GM19468 (cell line): Measurements from ENCODE around the gene ARHGAP45.
"Not testable (repeated sequence)": the region's sequence is repeated elsewhere in the genome, so short reads cannot be mapped to it uniquely, and the experiment has no call there.

Experiments used
- ATAC-seq: cut with Tn5 transposase; IDR thresholded peaks from one replicate; pipeline ENCODE4 v1.9.1; 2021; ENCODE audit warnings: mild to moderate bottlenecking, moderate library complexity, moderate number of reproducible peaks; ENCODE audit not compliant: unreplicated experiment; ENCODE audit errors: extremely low read depth

Gene ARHGAP45, protein sequence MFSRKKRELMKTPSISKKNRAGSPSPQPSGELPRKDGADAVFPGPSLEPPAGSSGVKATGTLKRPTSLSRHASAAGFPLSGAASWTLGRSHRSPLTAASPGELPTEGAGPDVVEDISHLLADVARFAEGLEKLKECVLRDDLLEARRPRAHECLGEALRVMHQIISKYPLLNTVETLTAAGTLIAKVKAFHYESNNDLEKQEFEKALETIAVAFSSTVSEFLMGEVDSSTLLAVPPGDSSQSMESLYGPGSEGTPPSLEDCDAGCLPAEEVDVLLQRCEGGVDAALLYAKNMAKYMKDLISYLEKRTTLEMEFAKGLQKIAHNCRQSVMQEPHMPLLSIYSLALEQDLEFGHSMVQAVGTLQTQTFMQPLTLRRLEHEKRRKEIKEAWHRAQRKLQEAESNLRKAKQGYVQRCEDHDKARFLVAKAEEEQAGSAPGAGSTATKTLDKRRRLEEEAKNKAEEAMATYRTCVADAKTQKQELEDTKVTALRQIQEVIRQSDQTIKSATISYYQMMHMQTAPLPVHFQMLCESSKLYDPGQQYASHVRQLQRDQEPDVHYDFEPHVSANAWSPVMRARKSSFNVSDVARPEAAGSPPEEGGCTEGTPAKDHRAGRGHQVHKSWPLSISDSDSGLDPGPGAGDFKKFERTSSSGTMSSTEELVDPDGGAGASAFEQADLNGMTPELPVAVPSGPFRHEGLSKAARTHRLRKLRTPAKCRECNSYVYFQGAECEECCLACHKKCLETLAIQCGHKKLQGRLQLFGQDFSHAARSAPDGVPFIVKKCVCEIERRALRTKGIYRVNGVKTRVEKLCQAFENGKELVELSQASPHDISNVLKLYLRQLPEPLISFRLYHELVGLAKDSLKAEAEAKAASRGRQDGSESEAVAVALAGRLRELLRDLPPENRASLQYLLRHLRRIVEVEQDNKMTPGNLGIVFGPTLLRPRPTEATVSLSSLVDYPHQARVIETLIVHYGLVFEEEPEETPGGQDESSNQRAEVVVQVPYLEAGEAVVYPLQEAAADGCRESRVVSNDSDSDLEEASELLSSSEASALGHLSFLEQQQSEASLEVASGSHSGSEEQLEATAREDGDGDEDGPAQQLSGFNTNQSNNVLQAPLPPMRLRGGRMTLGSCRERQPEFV

DNA sequence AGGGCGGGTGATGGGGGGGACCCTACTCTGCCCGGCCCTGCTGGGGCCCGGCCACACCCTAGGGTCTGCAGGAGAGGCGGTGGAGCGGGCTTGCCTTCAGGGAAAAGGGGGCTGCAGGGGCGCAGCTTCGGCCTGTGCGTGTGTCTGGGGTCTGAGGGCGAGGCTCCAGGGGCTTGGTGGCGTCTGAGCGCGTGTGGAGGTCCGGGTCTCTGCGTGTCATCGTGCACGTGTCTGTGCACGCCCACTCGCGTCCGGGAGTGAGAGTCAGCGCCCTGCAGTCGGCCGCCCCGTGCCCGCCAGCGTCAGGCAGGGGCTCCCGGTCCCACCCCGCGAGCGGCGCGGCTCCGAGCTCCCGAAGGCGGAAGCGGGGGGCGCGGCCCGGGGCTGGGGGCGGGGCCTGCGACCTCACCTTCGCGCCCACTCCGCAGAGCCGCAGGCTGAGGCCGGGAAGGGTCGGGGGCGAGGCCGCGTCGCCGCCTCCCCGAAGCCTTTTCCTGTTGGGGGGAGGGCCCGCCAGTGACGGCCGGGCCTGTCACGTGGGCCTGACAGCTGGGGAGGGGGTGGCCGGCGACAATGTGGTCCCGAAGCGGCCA lies at the start of gene ARHGAP45:
Gene ARHGAP45 (plus strand): TSS at position 420 of the 593 bp plus-strand sequence. CDS start 239 bp downstream, outside the sequence.
- no peak for ATAC-seq

DNA sequence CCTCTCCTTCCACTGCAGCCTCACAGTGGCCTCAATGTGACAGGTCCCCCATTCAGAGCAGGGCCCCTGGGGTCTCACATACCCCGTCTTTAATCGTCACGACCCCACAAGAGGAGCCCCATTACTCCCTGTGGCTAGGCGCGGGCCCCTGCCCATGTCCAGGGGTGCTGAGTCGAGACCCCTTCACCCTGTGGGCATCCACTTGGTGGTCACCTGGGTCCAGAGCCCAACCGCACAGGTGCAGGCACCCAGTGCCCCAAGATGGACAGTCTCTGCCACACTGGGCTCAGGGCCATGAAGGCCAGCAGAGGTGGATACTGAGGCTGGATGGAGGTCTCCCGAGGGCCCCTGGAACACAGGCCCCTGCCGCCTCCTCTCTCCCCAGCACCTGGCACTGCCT lies 49.1 kb upstream of the ARHGAP45 start:
- no peak for ATAC-seq

DNA sequence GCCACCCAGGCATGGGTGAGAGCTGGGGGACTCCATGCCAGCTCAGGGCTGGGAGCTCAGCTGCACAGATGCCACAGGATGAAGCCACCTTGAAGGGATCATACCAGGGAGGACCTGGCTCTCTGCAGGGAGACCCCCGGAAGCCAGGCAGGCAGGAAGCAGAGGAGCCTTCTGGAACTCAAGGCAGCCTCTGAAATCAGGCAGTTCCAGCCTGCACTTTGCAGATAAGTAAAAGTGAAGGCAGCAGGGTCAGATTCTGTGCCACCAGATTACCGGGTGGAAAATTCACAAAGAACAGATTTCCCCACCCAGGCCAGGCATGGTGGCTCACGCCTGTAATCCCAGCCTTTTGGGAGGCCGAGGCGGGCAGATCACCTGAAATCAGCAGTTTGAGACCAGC lies 48.6 kb upstream of the ARHGAP45 start:
- ATAC-seq: no peak

DNA sequence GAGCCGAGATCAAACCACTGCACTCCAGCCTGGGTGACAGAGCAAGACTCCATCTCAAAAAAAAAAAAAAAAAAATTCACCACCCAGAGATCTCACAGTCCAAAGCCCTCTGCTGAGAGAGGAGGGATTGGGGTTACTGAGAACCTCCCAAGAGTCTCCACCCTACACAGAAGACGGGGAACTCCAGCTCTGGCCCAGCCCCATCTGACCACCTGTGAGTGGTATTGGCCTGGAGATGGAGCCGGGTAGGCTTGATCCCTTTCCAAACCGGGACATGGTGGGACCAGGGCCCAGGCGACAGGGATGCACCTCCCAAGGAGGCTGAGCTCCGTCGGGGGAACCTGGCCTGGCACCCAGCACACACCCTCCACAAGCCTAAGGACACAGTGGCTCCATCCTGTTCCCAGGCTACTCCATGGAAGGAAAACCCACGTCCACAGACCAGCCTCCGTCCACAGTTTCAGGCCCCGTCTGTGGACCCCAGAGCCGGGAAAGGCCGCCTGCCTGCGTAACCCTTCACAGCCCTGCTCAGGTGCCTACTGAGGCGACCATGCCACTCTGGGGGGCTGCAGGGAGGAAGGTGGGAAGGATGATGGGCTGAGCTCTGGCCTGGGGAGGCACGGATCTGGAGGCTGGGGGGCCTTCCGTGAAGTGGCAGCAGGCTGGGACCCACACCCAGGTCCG lies 47.9 kb upstream of the ARHGAP45 start:
- ATAC-seq: no peak

DNA sequence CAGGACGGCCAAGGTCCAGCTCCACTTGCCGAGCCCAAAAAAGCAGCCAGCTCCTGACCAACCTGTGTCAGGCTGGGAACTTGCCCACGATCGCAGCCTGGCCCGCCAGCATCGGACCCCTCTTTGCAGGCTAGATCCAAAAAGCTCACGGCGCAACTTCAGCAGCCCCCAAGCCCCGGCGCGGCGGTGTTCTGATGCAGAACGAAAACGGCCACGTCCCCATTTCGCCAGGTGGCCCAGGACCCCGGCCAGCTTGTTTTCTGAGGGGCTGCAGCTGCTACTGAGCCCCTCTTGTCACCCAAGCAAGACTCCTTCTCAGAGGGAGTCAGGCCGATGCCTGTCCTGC lies 47.4 kb upstream of the ARHGAP45 start:
- no peak for ATAC-seq

DNA sequence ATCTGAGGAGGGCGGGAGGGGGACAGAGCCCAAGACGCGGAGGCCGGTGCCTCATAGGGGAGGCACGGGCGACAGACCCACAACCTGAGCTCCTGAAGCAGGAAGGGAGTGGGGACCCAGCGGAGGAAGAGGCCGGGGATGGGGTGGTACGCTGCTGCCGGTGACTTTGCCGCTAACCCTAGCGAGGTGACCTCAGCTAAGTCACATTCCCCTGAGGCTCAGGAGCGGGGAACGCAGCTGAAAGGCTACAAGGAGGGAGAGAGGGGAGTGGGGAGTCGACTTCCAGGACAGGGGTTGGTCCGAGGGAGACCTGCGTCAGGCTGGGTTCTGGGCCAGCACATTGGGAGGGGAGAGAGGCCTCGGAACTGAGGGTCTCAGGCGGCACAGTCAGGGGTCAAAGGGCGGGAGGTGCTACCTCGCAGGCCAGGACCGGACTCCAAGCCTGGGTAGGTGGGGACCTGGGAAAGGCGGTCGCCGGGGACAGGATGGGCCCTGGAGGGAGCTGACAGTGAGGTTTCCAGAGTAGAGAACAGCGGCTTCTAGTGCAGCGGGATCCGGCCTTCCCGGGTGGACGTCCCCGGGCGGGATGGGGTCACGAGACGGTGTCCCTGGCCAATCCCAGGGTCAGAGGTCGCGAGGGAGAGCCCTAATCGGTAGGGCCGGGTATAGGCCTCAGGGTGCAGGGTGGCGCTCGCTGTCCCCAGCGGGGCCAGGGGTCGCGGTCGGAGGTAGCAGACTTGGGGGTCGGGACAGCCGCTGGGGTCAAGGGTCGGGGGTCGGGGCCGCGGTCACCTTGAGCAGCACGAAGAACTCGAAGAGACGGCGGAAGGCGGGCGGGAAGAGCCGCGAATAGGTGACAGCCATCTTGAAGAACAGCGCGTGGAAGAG lies 46.7 kb upstream of the ARHGAP45 start:
- no peak for ATAC-seq

DNA sequence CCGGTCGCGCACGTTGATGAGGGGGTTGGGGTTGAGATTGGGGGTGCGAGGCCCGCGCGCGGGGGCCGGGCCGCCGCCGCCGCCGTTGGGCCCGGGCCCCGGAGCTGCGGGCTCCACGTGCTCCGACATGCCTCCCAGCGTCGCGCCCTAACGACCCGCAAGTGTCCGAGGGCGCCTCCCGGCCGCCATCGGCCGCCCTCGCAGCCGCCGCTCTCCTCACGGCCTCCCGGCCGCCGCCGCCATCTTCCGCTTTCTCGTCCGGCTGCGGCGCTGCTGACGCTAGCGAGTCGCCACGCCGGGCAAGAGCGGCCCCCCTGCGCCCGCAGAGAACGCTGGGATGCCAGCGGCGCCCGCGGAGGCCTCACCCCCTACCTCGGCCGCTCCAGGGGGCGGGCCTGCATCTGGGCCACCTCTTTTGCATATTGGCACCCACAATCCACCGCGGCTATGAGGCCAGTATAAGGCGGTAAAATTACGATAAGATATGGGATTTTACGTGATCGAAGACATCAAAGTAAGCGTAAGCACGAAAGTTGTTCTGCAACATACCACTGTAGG lies 46.0 kb upstream of the ARHGAP45 start, which contains the start of gene TMEM259:
Gene TMEM259 (minus strand): TSS at position 256 of the 558 bp plus-strand sequence. CDS start 127 bp downstream, at position 129.
- peak; percentile 80 for ATAC-seq

DNA sequence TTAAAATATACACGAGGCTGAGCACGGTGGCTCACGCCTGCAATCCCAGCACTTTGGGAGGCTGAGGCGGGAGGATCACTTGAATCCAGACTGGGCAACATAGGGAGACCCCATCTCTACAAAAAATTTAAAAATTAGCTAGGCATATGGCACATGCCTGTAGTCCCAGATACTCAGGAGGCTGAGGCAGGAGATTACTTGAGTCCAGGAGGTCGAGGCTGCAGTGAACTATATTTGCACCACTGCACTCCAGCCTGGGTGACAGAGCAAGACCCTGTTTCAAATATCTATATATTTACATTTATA lies 43.1 kb upstream of the ARHGAP45 start:
- ATAC-seq: not testable (repeated sequence)

DNA sequence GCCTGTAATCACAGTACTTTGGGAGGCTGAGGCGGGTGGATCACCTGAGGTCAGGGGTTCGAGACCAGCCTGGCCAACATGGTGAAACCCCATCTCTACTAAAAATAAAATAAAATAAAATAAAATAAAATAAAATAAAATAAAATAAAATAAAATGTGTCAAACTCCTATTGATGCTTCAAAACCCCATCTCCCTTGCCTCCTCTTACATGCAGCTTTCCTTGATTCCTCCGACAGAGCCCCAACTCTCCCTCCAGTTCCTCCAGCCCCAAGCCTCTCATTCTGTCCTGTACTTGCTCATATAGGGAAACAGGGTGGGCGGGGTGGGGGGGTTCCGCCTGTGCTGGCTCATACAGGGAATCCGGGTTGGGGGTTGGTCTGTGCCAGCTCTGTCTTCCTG lies 41.9 kb upstream of the ARHGAP45 start:
- ATAC-seq: not testable (repeated sequence)

DNA sequence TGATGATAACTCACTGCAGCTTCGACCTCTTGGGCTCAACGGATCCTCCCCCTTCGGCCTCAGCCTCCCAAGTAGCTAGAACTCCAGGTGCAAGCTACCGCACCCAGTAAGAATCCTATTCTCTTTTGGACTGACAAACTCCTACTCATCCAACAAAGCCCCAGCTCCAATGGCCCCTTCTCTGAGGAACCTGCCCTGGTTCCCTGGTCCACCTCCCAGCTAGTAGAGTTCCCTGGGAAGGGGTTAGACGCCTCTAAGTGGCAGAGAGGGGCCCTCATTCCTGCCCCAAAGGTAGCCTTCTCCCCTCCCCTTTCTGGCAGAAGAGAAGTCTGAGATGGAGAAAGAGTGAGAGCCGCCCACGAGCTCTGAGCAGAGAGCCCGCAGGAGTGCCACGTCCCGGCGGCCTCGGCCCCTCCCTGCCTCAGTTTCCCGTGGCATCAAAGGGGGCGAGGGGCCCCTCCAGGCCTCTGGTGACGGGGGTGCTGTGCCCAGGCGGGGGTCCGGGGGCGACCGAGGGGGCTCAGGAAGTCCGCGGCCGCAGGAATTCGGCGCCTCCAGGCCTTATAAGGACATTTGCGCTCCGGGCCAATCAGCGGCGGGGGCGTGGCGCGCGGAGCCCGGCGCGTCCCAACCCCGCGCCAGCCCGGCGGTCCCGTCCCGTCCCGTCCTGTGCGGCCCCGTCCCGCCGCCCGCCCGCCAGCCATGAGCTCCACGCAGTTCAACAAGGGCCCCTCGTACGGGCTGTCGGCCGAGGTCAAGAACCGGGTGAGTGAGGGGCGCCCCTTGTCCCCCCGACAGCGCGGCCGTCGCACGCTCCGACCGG lies 40.8 kb upstream of the ARHGAP45 start, which contains the start of gene CNN2:
Gene CNN2 (plus strand): TSS at position 649 of the 823 bp plus-strand sequence. CDS start 54 bp downstream, at position 703.
- ATAC-seq: no peak

DNA sequence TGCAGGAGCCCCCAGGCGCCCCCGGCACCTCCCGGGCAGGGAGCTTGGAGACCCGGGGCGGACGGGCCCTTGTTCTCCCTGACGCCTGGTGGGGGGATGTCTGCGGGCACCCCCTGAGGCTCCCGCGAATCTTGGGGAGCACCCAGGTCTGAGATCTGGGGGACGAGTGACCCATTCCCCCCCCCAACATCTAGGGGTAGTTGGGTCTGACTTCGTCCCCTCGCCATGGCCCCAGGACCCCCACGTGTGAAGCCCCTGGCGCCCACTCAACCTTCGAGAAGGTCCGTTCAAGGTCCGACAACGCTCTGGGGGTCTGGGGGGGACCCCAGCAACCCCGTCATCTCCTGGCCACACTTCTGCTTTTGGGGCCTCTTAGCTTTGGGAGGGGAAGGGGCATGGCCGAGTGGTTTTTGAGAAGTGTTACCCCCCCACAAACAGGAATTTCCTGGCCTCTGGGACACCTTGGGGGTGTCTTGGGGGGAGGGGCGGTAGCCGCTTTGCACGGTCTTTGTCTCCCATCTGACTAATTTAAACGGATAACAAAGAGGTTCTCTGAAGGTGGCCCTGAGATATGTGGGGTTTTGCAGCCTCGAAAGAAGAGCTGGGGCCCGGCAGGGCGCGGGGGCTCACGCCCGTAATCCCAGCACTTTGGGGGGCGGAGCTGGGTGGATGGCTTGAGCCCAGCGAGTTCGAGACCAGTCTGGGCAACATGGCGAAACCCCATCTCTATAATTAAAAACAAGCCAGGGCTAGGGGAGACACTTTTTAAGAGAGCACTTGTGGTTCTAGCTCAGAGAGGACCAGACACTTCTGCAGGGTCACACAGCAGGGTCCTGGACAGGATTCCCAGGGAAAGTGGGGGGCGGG lies 40.0 kb upstream of the ARHGAP45 start:
- no peak for ATAC-seq

DNA sequence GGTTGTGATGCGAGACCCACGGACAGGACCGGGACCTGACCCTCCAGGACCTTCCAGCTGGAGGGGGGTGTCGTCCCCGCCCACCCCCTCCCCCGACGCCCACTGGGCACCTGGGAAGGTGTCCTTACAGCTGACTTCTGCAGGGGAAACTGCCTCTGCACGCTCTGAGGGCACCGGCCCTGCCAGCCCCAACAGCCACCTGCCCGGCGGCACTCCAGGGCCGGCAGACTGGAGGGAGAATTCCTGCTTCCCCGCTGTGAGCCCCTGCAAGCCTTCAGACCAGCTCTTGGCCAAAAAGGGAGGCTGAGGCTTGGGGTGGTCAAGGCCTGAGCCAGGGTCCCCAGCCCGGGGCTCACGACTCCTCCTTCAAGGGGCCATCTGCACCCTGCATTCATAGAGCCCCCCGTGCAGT lies 39.3 kb upstream of the ARHGAP45 start:
- no peak for ATAC-seq

DNA sequence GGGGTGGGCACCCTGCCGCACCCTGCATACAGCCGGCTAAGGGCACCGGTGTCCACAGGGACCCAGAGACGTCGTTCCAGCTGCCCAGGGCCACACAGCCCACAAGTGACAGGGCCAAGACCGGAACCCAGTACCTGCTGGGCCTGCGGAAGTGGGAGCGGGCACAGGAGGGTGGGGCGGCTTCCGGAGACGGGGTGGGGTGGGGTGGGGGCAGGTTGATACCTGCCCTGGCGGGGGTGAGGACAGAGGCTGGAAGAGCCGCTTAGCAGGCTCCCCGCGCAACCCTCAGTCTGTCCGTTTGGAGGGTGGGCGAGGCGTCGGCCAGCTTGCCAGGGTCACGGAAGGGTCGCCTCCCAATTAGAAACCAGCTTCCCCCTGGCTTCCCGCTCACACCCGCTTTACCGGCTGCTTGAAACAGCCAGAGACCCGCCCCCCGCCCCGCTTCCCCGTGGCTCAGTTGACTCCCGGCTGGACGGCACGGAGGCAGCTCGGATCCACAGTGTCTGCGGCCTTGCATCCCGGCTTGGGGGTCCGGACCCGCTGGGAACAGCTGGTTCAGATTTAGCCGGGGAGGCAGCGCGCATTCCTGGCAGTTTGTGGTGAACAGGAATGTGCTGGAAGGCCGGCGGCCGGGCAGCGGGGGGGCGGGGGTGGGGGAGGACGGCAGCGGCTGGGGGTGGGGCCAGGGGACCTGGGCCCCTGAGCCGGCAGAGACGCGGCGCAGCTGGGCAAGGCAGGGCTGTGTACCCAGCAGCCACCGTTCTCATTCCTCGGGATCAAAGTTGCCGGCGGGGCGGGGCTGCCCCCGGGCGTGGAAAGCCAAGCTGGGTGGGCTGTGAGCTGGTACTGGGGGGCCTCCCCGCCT lies 38.7 kb upstream of the ARHGAP45 start:
- ATAC-seq: no peak

DNA sequence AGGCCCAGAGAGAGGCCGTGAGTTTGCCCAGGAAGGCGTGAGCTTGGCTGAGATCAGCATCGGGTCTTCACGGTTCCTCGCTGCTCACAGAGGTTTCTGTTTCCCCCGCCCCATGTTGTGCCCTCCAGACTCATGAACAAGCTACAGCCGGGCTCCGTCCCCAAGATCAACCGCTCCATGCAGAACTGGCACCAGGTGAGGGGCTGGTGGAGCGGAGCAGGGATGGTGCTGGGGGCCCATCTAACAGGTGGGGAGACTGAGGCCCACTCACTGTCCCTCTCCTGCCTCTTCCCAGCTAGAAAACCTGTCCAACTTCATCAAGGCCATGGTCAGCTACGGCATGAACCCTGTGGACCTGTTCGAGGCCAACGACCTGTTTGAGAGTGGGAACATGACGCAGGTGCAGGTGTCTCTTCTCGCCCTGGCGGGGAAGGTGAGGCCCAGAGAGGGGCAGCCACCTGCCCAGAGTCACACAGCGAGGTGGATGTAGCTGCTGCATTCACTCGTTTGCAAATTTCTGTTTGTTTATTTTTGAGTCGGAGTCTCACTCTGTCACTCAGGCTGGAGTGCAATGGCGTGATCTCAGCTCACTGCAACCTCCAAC lies 34.6 kb upstream of the ARHGAP45 start:
- no peak for ATAC-seq

DNA sequence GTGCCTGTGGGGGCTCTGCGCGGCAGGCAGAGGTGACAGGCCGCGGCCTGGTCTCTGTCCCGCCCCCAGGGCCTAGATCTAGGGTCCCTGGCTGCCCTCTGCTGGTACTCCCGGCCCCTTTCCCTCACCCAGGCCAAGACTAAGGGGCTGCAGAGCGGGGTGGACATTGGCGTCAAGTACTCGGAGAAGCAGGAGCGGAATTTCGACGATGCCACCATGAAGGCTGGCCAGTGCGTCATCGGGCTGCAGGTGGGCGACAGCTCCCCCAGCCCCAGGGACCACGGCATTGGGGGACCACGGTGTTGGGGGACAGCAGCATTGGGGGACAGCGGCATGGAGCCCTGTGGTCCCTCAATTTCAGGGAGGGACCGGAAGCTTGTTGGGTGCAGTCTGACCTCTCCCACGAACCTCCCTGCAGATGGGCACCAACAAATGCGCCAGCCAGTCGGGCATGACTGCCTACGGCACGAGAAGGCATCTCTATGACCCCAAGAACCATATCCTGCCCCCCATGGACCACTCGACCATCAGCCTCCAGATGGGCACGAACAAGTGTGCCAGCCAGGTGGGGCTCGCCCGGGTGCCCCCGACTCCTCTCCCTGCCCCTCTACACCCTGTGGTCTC lies 30.9 kb upstream of the ARHGAP45 start:
- ATAC-seq: no peak
